GM12801 (cell line): ENCODE data around the gene FBH1.

ENCODE experiments used
- TF ChIP-seq, protein P1 (sequence below): IDR thresholded peaks from one replicate; pipeline ENCODE4 v1.5.1; 2011; ENCODE audit warnings: control low read depth; ENCODE audit not compliant: insufficient read length; ENCODE audit errors: extremely low read depth

FBH1 gene

DNA sequence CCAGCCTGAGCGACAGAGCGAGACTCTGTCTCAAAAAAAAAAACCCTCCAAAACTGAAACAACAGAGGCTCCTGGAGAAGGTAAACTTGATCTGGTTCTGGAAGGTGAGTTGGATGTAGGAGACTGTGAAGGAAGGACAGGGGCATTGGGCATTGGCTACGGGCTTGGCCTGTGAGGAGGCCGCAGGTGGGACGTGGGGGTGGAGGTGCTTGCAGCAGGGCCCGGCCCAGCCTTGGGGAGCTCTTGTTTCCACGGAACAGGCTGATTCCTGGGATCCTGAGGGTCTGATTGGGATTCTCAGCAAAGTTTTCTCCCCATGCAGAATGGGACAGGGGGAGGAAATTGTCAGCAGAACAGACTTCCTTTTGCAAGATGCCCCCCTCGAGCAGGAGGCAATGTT, 56.7 kb downstream of the FBH1 start:
- TF ChIP-seq, protein P1, sequence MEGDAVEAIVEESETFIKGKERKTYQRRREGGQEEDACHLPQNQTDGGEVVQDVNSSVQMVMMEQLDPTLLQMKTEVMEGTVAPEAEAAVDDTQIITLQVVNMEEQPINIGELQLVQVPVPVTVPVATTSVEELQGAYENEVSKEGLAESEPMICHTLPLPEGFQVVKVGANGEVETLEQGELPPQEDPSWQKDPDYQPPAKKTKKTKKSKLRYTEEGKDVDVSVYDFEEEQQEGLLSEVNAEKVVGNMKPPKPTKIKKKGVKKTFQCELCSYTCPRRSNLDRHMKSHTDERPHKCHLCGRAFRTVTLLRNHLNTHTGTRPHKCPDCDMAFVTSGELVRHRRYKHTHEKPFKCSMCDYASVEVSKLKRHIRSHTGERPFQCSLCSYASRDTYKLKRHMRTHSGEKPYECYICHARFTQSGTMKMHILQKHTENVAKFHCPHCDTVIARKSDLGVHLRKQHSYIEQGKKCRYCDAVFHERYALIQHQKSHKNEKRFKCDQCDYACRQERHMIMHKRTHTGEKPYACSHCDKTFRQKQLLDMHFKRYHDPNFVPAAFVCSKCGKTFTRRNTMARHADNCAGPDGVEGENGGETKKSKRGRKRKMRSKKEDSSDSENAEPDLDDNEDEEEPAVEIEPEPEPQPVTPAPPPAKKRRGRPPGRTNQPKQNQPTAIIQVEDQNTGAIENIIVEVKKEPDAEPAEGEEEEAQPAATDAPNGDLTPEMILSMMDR: no peak

DNA sequence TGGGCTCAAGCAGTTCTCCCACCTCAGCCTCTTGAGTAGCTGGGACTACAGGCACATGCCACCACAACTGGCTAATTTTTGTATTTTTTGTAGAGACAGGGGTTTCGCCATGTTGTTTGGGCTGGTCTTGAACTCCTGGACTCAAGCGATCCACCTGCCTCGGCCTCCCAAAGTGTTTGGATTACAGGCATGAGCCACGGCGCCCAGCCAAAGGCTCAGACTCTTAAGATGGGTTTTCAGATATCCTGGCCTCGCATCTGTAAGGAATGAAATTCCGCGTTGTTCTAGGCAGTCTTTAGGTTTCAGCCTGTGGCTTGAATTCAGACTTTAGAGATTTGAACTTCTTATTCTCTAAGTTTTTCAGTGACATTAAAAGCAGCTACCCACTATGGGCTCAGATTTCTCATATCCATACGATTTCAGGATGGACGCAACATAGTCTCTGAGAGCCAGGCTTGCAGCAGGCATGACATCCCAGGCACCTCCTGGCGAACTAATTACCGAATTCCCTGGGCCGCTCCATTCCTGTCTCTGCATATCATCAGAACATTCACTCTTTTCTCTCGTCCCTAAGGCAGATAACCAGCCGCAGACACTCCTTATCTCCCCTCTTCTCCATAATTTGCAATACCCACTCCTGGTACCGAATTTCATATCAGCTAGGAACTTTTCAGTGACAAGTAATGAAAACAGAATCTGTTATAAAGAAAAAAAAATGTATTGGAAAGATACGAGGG, 57.6 kb downstream of the FBH1 start:
- TF ChIP-seq, protein P1: no peak

DNA sequence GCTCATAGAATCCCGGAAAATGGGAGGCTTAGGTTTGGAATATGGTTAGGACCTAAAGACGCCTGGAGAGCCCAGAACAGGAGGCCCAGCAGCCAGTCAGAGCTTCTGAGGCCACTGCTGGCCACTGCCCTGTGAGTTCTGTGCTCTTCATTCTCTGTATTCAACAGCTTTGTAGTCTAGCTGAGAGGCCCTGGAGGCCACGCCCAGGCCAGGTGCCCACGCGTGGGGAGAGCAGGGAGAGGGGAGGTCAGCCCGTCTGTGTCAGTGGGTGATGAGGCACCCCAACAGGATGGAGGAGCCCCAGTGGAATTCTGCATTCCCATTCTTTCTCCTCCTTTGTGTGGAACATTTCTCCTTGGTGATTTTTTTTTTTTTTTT, 58.2 kb downstream of the FBH1 start:
- TF ChIP-seq, protein P1: no peak

DNA sequence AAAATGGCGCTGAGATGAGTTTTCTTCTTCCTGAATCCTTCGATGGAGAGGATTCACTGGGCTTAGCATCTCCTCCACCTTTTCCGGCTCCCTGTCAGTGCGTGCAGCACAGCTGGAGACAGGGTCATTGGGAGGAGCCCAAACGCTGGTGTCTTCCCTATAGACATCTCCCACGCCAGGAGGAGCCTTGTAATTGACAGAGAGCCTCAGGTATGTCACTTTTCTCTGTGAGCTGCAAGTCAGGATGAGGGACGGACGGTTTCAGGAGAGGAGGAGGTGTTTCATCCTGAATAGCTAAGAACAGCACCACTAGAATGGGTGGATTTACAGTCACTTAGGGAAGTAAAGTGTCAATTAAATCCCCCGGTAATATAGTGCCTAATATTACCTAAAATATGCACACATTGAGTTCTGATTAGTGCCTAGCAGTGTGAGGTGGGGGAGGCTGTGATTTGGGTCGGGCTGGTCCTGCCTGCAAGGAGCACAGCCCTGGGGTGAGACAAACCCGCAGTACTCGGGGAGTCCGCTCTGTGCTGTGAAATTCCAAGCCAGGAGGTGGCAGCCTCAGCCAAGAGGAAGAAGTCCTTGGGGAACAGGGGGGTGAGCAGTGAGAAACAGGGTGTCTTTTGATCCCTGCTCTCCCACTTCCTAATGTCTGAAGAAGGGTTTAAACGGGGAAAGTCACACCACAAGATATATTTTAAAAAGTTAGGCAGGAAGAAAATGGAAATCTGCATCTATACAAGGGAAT, 59.1 kb downstream of the FBH1 start:
- TF ChIP-seq, protein P1: no peak

DNA sequence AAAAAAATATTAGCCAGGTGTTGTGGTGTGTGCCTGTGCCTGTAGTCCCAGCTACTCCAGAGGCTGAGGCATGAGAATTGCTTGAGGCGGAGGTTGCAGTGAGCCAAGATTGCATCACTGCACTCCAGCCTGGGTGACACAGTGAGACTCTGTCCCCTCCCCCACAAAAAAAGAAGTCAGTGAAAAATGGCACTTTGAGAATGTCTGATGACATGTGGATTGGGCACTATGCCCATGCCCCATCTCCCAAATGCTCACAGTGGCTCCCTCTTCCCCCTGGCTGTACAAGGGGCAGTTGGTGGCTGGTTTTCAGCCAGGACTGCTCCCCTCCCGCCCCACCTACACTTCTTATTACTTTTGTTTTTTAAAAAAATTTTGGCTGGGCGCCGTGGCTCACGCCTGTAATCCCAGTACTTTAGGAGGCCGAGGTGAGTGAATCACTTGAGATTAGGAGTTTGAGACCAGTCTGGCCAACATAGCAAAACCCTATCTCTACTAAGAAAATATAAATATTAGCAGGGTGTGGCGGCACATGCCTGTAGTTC, 61.2 kb downstream of the FBH1 start:
- TF ChIP-seq, protein P1: no peak

DNA sequence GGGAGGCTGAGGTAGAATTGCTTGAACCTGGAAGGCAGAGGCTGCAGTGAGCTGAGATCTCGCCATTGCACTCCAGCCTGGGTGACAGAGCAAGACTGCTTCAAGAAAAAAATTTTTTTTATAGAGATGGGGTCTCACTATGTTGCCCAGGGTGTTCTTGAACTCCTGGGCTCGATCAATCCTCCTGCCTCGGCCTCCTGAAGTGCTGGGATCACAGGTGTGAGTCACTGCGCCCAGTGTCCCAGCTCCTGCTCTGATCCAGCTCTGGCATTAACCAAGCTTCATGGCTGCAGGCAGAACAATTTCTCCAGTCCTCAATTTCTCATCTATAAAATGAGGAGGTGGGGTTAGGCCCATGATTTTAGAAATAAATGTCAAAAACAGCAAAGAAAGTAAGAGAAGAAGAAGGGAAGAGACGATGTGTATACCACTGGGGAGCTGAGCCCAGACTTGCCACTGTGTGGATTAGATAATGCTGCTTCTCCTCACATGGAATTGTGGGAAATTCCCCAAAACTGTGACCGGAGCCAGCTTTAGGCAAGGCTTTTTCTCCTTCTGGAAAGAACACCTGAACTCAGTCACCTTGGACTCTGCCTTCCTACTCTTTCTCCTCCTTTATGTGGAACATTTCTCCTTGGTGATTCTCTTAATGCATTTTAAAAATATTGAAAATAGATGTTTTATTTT, 61.8 kb downstream of the FBH1 start:
- TF ChIP-seq, protein P1: no peak

DNA sequence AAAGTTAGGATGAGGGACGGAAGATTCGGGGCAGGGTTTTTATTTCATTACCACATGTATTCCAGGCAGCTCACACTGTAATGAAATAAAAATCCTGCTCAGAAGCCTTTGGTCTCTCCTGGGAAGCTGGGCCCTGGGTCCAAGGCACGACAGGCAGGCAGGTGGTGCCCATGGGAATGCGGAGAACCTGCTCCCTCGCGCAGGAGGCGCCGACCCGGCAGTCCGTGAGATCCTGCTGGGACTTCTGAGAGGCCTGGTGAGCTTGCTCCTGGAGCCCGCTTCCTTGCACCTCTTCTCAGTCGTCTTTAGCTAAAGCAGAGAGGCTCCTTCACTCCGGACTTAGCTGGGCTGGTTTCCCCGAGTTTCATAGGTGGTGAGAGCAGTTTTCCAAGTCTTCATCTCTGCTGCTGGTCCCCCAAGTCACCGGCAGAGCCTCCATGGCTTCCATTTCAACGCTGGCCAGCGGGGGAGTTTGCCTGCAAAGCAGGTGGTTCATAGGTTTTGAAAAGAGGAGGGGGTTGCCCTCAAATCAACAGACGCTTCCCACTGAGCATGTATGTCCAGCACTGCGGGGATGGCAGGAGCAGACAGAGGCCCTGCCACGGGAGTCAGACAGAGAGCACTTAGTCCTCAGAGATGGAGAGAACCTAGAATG, 62.8 kb downstream of the FBH1 start:
- TF ChIP-seq, protein P1: no peak
